LNCAP (cell line): Measurements from ENCODE around the gene ZNF883.

Experiments
- CTCF ChIP-seq: fragments of 450-650 bp; IDR thresholded peaks from 2 replicates; pipeline ENCODE4 v1.5.1; 2017; ENCODE audit warnings: mild to moderate bottlenecking

The ZNF883 gene

GRCh38 chr9:113011911-113012381, at the start of gene ZNF883:
Gene ZNF883 (minus strand): TSS chr9:113012192.
- TF ChIP-seq CTCF: no peak

GRCh38 chr9:113057193-113057592, 45.2 kb upstream of the ZNF883 start:
- no peak for TF ChIP-seq CTCF

GRCh38 chr9:113056191-113057106, 44.5 kb upstream of the ZNF883 start, which contains the start of gene ZFP37:
Gene ZFP37 (minus strand): TSS chr9:113056724. CDS start chr9:113056688, 36 bp downstream.
- no peak for TF ChIP-seq CTCF

- TF ChIP-seq CTCF: no peak
These were observed 31.1 kb upstream of the ZNF883 start for GRCh38 chr9:113042884-113043657.

GRCh38 chr9:113026200-113026599, 14.2 kb upstream of the ZNF883 start:
- TF ChIP-seq CTCF: no peak

- TF ChIP-seq CTCF: no peak
These were observed 6.3 kb upstream of the ZNF883 start for GRCh38 chr9:113018247-113018646.

- no peak for TF ChIP-seq CTCF
These were observed 500 bp upstream of the ZNF883 start for GRCh38 chr9:113012492-113012891.
